ENCODE results near the gene OPCML. TPM values are rescaled to one million over a fixed set of nuclear protein-coding genes. Genes with fewer than 3 reads are reported as not detected.

OPCML gene
- total RNA-seq, 2 donors from 2014 or later: not detected

DNA sequence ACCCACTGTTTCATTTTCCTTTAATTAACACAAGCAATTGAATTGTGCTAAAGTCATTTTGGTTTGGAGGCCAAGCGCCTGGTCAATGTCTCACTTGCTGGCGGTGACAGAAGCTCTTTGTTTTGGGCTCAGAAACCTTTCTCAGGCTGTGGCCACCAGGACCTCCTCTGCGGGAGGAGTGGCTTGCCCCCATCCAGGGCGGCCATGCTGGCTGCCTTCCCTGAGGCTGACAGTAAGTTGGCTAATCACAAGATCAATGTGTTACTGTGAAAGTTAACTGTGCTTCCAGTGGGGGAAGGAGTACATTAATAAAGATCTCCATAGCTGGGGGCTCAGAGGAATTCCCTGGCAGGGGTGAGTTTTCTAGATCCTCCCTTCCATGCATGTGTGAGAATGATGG, 1087.4 kb downstream of the OPCML start:
- no peak for DNase-seq
- no peak for ATAC-seq
- peaks cover 2% of the 10 kb centered on the region for H3K4me1 Mint-ChIP-seq
- H3K36me3 Mint-ChIP-seq (ENCODE audit: low read depth): peaks cover 2% of the 10 kb centered on the region
- H3K27me3 Mint-ChIP-seq: peaks cover 29% of the 10 kb centered on the region
- no peaks in the 10 kb centered on the region for H3K9me3 ChIP-seq (ENCODE audit: control insufficient read depth, low read length, poor library complexity, severe bottlenecking)
- H3K27ac Mint-ChIP-seq: no peak overlapping the region
- no peak overlapping the region for H3K4me3 Mint-ChIP-seq

- H3K4me1 Mint-ChIP-seq: no peaks in the 10 kb centered on the region
Observed at GRCh38 chr11:132439711-132440255, 1092.5 kb downstream of the OPCML start.

DNA sequence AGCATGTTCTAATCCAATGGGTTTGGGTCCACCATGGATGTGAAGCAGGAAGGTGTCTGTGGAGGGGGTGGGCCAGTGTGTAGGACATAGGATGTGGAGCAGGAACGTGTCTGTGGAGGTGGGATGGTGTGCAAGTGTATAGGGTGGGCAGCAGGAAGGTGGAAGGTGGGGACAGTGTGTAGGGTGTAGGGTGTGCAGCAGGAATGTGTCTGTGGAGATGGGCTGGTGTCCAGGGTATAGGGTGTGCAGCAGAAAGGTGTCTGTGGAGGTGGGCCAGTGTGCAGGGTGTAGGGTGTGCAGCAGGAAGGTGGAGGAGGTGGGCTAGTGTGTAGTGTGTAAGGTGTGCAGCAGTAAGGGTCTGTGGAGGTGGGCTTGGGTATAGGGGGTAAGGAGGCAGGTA, 1093.9 kb downstream of the OPCML start:
- Mint-ChIP-seq H3K4me3 (no peak overlapping the region), H3K36me3 (ENCODE audit: low read depth) (peaks cover 2% of the 10 kb centered on the region), H3K27ac (no peak overlapping the region), H3K4me1 (no peaks in the 10 kb centered on the region), H3K27me3 (peaks cover 16% of the 10 kb centered on the region)
- H3K9me3 ChIP-seq (ENCODE audit: control insufficient read depth, low read length, poor library complexity, severe bottlenecking): no peaks in the 10 kb centered on the region
- DNase-seq: no peak
- no peak for ATAC-seq

More at GRCh38 chr11:132439711-132440255, 1092.5 kb downstream of the OPCML start:
- H3K36me3 Mint-ChIP-seq (ENCODE audit: low read depth): peaks cover 2% of the 10 kb centered on the region
- no peak overlapping the region for H3K4me3 Mint-ChIP-seq
- H3K27ac Mint-ChIP-seq: no peak overlapping the region
- DNase-seq: no peak
- H3K27me3 Mint-ChIP-seq: peaks cover 25% of the 10 kb centered on the region
- no peak for ATAC-seq
- no peaks in the 10 kb centered on the region for H3K9me3 ChIP-seq (ENCODE audit: control insufficient read depth, low read length, poor library complexity, severe bottlenecking)

DNA sequence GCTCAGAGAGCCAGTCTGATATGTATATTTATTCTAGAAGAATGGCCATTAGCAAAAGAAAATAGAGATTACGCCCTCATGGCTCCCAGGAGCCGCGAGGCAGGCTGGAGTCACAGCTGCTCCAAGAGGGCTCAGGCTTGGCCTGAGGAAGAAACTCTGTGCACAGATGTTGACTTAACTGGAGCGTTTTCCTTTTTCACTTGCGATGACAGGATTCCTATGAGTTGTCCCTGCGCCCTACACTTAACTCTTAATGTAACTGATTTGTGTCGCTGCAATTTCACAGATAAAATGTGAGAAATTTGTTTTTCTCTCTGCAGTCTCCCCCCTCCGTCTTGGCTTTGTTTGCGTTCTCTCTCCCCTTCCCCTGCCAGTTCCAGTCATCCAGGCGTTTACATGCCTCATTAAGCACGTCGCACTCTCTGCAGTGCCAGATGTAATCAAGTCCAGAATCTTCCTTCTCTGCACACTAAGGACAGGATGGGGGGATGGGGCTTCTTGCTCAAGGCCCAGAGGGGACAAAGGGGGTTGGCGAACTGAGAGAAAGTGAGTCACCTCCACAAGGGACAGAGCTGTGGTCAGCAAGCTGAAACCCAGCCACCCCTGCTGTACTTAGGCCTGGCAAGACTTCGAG, 1101.8 kb downstream of the OPCML start:
- peaks cover 2% of the 10 kb centered on the region for H3K4me1 Mint-ChIP-seq
- no peak for ATAC-seq
- no peak overlapping the region for H3K4me3 Mint-ChIP-seq
- H3K27me3 Mint-ChIP-seq: peaks cover 44% of the 10 kb centered on the region
- no peak overlapping the region for H3K27ac Mint-ChIP-seq
- H3K36me3 Mint-ChIP-seq (ENCODE audit: low read depth): no peaks in the 10 kb centered on the region
- no peak for DNase-seq
- no peaks in the 10 kb centered on the region for H3K9me3 ChIP-seq (ENCODE audit: control insufficient read depth, low read length, poor library complexity, severe bottlenecking)

DNA sequence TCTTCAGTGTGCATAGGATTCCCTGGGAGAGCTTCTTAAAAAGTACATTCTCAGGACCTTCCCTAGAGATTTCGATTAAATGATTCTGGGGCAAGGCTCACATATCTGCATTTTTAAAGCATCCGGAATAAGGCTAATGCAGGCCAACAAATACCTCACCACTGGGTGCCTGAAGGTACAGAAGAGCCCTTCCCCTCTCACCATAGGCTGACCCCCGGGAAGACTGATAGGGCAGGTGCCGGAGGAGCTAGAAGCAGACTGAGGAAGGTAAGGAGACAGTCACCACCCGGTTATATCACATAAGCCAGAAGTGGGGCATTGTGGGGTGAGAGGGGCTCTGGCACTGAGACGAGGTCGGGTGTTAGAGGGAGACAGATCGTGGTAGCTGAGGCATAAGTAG, 1102.6 kb downstream of the OPCML start:
- no peak for ATAC-seq
- H3K36me3 Mint-ChIP-seq (ENCODE audit: low read depth): no peaks in the 10 kb centered on the region
- DNase-seq: no peak
- H3K4me1 Mint-ChIP-seq: peaks cover 2% of the 10 kb centered on the region
- no peaks in the 10 kb centered on the region for H3K9me3 ChIP-seq (ENCODE audit: control insufficient read depth, low read length, poor library complexity, severe bottlenecking)
- H3K4me3 Mint-ChIP-seq: no peak overlapping the region
- peaks cover 48% of the 10 kb centered on the region for H3K27me3 Mint-ChIP-seq
- no peak overlapping the region for H3K27ac Mint-ChIP-seq

DNA sequence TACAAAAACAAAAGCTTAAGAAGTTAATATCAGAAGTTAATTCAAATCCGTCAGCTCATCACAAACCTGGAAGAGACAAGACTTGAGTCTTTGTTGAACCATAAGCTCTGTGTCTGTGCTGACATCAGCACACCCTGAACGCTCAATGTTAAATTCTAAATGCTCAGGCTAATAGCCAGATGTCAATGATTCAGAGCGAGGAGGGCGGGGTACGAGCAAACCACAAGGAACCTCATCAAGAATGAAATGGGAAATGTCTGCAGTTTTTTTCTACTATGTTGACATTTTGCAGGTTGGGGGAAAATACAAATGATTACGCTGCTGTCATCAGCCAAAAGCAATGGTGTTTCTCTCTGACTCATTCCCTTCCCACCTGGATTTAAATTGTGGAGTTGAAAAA, 1104.7 kb downstream of the OPCML start:
- H3K36me3 Mint-ChIP-seq (ENCODE audit: low read depth): no peaks in the 10 kb centered on the region
- H3K27ac Mint-ChIP-seq: no peak overlapping the region
- H3K4me3 Mint-ChIP-seq: no peak overlapping the region
- no peaks in the 10 kb centered on the region for H3K9me3 ChIP-seq (ENCODE audit: control insufficient read depth, low read length, poor library complexity, severe bottlenecking)
- DNase-seq: no peak
- no peak for ATAC-seq
- peaks cover 54% of the 10 kb centered on the region for H3K27me3 Mint-ChIP-seq
- H3K4me1 Mint-ChIP-seq: peaks cover 2% of the 10 kb centered on the region

- Mint-ChIP-seq H3K27ac (no peak overlapping the region), H3K27me3 (peaks cover 34% of the 10 kb centered on the region), H3K4me1 (peaks cover 2% of the 10 kb centered on the region), H3K4me3 (no peak overlapping the region), H3K36me3 (ENCODE audit: low read depth) (no peaks in the 10 kb centered on the region)
- DNase-seq (no peak), ATAC-seq (no peak)
- H3K9me3 ChIP-seq (ENCODE audit: control insufficient read depth, low read length, poor library complexity, severe bottlenecking): no peaks in the 10 kb centered on the region
Observed at GRCh38 chr11:132424433-132424832, 1107.9 kb downstream of the OPCML start.

DNA sequence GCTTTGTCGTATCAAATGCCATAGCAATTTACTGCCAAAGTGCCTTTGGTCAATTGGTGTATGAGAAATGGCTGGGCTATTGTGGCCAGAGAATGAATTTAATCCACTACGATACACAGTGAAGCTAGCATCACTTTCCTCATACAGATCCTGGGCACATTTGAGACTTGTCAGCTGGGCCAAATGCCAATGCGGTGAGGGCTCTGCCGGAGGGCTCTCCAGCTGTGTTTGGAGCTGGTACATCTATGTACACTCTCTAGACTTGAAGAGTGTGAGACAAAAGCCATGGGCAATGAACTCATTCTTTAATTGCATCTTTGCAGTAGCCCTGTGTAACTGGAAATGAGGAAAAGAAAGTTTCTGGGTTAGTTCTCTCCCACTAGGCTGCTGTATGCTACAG, 1109.0 kb downstream of the OPCML start:
- ATAC-seq: no peak
- H3K27me3 Mint-ChIP-seq: peaks cover 29% of the 10 kb centered on the region
- no peak for DNase-seq
- H3K9me3 ChIP-seq (ENCODE audit: control insufficient read depth, low read length, poor library complexity, severe bottlenecking): no peaks in the 10 kb centered on the region
- H3K27ac Mint-ChIP-seq: no peak overlapping the region
- no peaks in the 10 kb centered on the region for H3K36me3 Mint-ChIP-seq (ENCODE audit: low read depth)
- H3K4me3 Mint-ChIP-seq: no peak overlapping the region
- H3K4me1 Mint-ChIP-seq: peaks cover 2% of the 10 kb centered on the region

DNA sequence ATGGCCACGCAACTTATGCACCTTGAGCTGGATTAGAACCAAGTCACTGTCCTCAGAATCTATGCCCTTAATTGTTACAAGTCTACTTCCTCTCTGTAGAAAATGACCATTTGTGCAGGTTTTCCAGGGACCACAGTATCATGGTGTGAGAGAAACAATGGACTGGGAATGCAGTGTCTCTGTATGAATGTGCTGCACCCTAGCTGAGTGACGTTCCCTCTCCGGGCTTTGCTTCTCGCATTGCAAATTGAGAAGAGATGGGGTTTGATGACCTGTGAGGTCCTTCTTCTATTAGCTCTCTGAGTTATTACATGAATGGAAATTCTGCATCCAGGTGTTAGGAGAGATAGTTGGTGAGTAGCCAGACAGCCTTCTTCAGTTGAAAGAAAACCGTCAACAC, 1109.6 kb downstream of the OPCML start:
- no peak overlapping the region for H3K27ac Mint-ChIP-seq
- ATAC-seq (no peak), DNase-seq (no peak)
- no peaks in the 10 kb centered on the region for H3K4me1 Mint-ChIP-seq
- no peak overlapping the region for H3K4me3 Mint-ChIP-seq
- no peaks in the 10 kb centered on the region for H3K9me3 ChIP-seq (ENCODE audit: control insufficient read depth, low read length, poor library complexity, severe bottlenecking)
- peaks cover 24% of the 10 kb centered on the region for H3K27me3 Mint-ChIP-seq
- H3K36me3 Mint-ChIP-seq (ENCODE audit: low read depth): no peaks in the 10 kb centered on the region

- Mint-ChIP-seq H3K36me3 (ENCODE audit: low read depth) (no peaks in the 10 kb centered on the region), H3K4me1 (no peaks in the 10 kb centered on the region), H3K27ac (no peak overlapping the region), H3K27me3 (peaks cover 15% of the 10 kb centered on the region), H3K4me3 (no peak overlapping the region)
- no peak for DNase-seq
- no peak for ATAC-seq
- H3K9me3 ChIP-seq (ENCODE audit: control insufficient read depth, low read length, poor library complexity, severe bottlenecking): no peaks in the 10 kb centered on the region
Observed at GRCh38 chr11:132421555-132421954, 1110.7 kb downstream of the OPCML start.

DNA sequence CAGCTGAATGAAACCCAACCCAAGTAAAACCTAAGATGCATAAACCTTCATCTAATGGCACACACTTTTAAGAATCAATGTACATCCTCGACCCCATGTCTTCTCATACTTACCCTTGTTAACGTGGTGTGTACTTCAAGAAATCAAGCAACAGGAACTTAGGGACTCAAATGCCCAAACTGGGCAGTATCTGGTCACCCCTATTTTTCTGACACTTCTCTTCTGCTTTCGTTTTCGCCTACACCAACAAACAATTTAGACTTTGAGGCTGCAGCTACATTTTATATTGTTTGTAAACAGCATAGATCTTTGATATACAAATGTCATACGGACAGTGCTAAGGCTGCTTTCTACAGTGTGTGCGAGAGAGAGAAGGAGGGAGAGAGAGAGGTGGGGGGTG, 1117.8 kb downstream of the OPCML start:
- no peak for DNase-seq
- no peaks in the 10 kb centered on the region for H3K4me1 Mint-ChIP-seq
- no peaks in the 10 kb centered on the region for H3K36me3 Mint-ChIP-seq (ENCODE audit: low read depth)
- no peak overlapping the region for H3K27ac Mint-ChIP-seq
- no peak for ATAC-seq
- peaks cover 24% of the 10 kb centered on the region for H3K27me3 Mint-ChIP-seq
- H3K9me3 ChIP-seq (ENCODE audit: control insufficient read depth, low read length, poor library complexity, severe bottlenecking): no peaks in the 10 kb centered on the region
- H3K4me3 Mint-ChIP-seq: no peak overlapping the region

DNA sequence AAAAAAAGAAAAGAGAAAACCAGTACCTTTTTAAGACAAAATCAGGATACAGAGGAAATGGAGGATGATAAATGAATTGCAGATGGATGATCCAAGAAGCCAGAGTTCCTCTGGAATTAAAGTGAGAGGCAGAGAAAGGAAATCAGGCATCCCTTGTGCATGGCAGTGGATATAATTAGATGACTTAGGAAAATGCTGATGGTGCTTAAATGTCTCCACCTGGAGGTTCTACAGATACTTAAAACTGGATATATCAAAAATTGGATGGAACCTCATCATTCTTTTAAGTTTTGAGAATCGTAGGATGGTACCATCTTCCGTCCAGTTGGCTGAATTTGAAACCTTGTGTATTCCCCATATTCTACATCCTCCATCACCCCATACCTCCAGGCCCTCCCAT, 1121.9 kb downstream of the OPCML start:
- Mint-ChIP-seq H3K27ac (no peak overlapping the region), H3K4me3 (no peak overlapping the region), H3K4me1 (peaks cover 5% of the 10 kb centered on the region), H3K27me3 (peaks cover 46% of the 10 kb centered on the region), H3K36me3 (ENCODE audit: low read depth) (no peaks in the 10 kb centered on the region)
- no peak for ATAC-seq
- H3K9me3 ChIP-seq (ENCODE audit: control insufficient read depth, low read length, poor library complexity, severe bottlenecking): no peaks in the 10 kb centered on the region
- DNase-seq: no peak

- Mint-ChIP-seq H3K4me3 (no peak overlapping the region), H3K4me1 (peaks cover 5% of the 10 kb centered on the region), H3K36me3 (ENCODE audit: low read depth) (no peaks in the 10 kb centered on the region), H3K27ac (no peak overlapping the region), H3K27me3 (peaks cover 52% of the 10 kb centered on the region)
- DNase-seq: no peak
- no peaks in the 10 kb centered on the region for H3K9me3 ChIP-seq (ENCODE audit: control insufficient read depth, low read length, poor library complexity, severe bottlenecking)
- ATAC-seq: no peak
Observed at GRCh38 chr11:132409573-132410355, 1122.5 kb downstream of the OPCML start.

DNA sequence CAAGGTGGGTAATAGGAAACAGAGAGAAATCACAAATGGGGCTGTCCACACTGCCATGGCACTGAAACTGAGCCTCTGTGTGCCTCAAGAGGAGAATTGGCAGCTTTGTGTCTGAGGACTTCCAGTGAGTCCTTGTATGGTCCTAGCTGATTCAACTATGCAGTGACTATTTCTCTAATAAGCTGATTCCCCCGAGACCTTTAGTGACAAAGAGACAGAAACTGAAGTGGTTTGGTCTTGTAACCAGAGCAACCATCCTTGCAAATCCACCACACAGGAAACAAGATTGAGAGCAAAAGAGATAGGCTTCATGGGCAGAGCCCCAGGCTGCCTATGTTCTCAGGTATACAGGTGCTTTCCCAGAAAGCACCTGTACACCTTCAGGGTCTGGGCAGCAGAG, 1123.4 kb downstream of the OPCML start:
- ATAC-seq (no peak), DNase-seq (no peak)
- no peaks in the 10 kb centered on the region for H3K9me3 ChIP-seq (ENCODE audit: control insufficient read depth, low read length, poor library complexity, severe bottlenecking)
- H3K27ac Mint-ChIP-seq: no peak overlapping the region
- H3K27me3 Mint-ChIP-seq: peaks cover 60% of the 10 kb centered on the region
- H3K36me3 Mint-ChIP-seq (ENCODE audit: low read depth): no peaks in the 10 kb centered on the region
- H3K4me3 Mint-ChIP-seq: no peak overlapping the region
- peaks cover 5% of the 10 kb centered on the region for H3K4me1 Mint-ChIP-seq
